BLaER1 treated with 17β-estradiol and CSF1 and Interleukin-3, amounts not matched to agents 10 nM and 100 nM (cell line): ENCODE measurements around the gene ST6GALNAC3.
"Not testable (repeated sequence)": the region's sequence is repeated elsewhere in the genome, so short reads cannot be mapped to it uniquely, and the experiment has no call there.

Experiments
- H3K27ac ChIP-seq, 11 experiments: shearing (Covaris generic); formaldehyde crosslinking; 2 replicates each; pipeline ENCODE4 v1.8.1; 2022
- H3K27me3 ChIP-seq, 11 experiments: shearing (Covaris generic); formaldehyde crosslinking; 2 replicates each; pipeline ENCODE4 v1.8.1; 2022
- H3K36me3 ChIP-seq, 11 experiments: shearing (Covaris generic); formaldehyde crosslinking; 2 replicates each; pipeline ENCODE4 v1.8.1; 2022
- H3K4me1 ChIP-seq, 10 experiments: shearing (Covaris generic); formaldehyde crosslinking; 2 replicates each; pipeline ENCODE4 v1.8.1; 2022
- H3K4me2 ChIP-seq, 11 experiments: shearing (Covaris generic); formaldehyde crosslinking; 2 replicates each; pipeline ENCODE4 v1.8.1; 2022
- H3K4me3 ChIP-seq, 10 experiments: shearing (Covaris generic); formaldehyde crosslinking; 2 replicates each; pipeline ENCODE4 v1.8.1; 2022
- H3K9ac ChIP-seq, 11 experiments: shearing (Covaris generic); formaldehyde crosslinking; 2 replicates each; pipeline ENCODE4 v1.8.1; 2022
- H3K9me3 ChIP-seq, 11 experiments: shearing (Covaris generic); formaldehyde crosslinking; replicated peaks in 1 of 11; 2 replicates each; pipeline ENCODE4 v1.8.1; 2022
- H4K20me1 ChIP-seq, 11 experiments: shearing (Covaris generic); formaldehyde crosslinking; 2 replicates each; pipeline ENCODE4 v1.8.1; 2022
- Cebpa-rat ChIP-seq, 11 experiments: shearing (Covaris generic); IDR thresholded peaks; 2 replicates each; pipeline ENCODE4 v1.8.1; 2022

ST6GALNAC3 gene

GRCh38 chr1:76103034-76103433 is 28.5 kb downstream of the ST6GALNAC3 start:
- H3K9ac ChIP-seq: no peak overlapping the region
- H3K27ac ChIP-seq: no peak overlapping the region
- TF ChIP-seq Cebpa-rat (IDR thresholded peaks at IDR 0.05): no peak

GRCh38 chr1:76105372-76105771 is 30.8 kb downstream of the ST6GALNAC3 start:
- Histone ChIP-seq H4K20me1 (peaks cover 0 to 66% (median 2%) of the 10 kb centered on the region in 11 experiments; a peak in 10 of 22 replicates), H3K9ac (no peak overlapping the region), H3K4me2 (peak overlapping the region in 6 of 11 experiments; percentile 16 to 46 (median 28); a peak in 8 of 22 replicates), H3K27ac (no peak overlapping the region), H3K9me3 (0 out of 22 replicates have a peak, but pooled peaks cover 0 to 8% (median 0%) of the 10 kb centered on the region in 11 experiments), H3K36me3 (peaks cover 0 to 25% (median 0%) of the 10 kb centered on the region in 11 experiments; a peak in 6 of 22 replicates), H3K27me3 (no peaks in the 10 kb centered on the region), H3K4me3 (no peak overlapping the region), H3K4me1 (peaks cover 6 to 30% (median 25%) of the 10 kb centered on the region in 10 experiments; a peak in 16 of 20 replicates)
- TF ChIP-seq Cebpa-rat (IDR thresholded peaks at IDR 0.05): no peak

More at GRCh38 chr1:76103034-76103433, 28.5 kb downstream of the ST6GALNAC3 start:
- peaks cover 0 to 30% (median 25%) of the 10 kb centered on the region in 10 experiments; a peak in 16 of 20 replicates for H3K4me1 ChIP-seq
- no peak overlapping the region for H3K4me3 ChIP-seq
- H3K27me3 ChIP-seq: no peaks in the 10 kb centered on the region
- peaks cover 0 to 55% (median 0%) of the 10 kb centered on the region in 11 experiments; a peak in 11 of 22 replicates for H4K20me1 ChIP-seq
- H3K36me3 ChIP-seq: peaks cover 0 to 20% (median 0%) of the 10 kb centered on the region in 11 experiments; a peak in 6 of 22 replicates
- H3K4me2 ChIP-seq: peak overlapping the region in 7 of 11 experiments; percentile 13 to 46 (median 27); a peak in 6 of 22 replicates
- H3K9me3 ChIP-seq: 0 out of 22 replicates have a peak, but pooled peaks cover 0 to 7% (median 0%) of the 10 kb centered on the region in 11 experiments

GRCh38 chr1:76106251-76106650 is 31.7 kb downstream of the ST6GALNAC3 start:
- peaks cover 0 to 14% (median 0%) of the 10 kb centered on the region in 11 experiments; a peak in 1 of 22 replicates for H3K9me3 ChIP-seq

GRCh38 chr1:76106719-76107235 is 32.2 kb downstream of the ST6GALNAC3 start:
- no peak overlapping the region for H3K27ac ChIP-seq
- H3K9ac ChIP-seq: no peak overlapping the region

More at GRCh38 chr1:76106251-76106650, 31.7 kb downstream of the ST6GALNAC3 start:
- Histone ChIP-seq H3K27me3 (no peaks in the 10 kb centered on the region), H3K36me3 (peaks cover 0 to 25% (median 0%) of the 10 kb centered on the region in 11 experiments; a peak in 6 of 22 replicates), H3K4me3 (no peak overlapping the region), H4K20me1 (peaks cover 0 to 61% (median 2%) of the 10 kb centered on the region in 11 experiments; a peak in 9 of 22 replicates), H3K9ac (no peak overlapping the region), H3K27ac (no peak overlapping the region), H3K4me1 (peaks cover 7 to 30% (median 25%) of the 10 kb centered on the region in 10 experiments; a peak in 16 of 20 replicates), H3K4me2 (no peak overlapping the region)
- TF ChIP-seq Cebpa-rat (IDR thresholded peaks at IDR 0.05): no peak

GRCh38 chr1:76109404-76109803 is 34.9 kb downstream of the ST6GALNAC3 start:
- Histone ChIP-seq H3K4me2 (no peak overlapping the region), H3K4me1 (peaks cover 7 to 13% (median 11%) of the 10 kb centered on the region in 10 experiments; a peak in 16 of 20 replicates), H3K4me3 (no peak overlapping the region), H3K27ac (no peak overlapping the region), H3K9me3 (peaks cover 0 to 15% (median 8%) of the 10 kb centered on the region in 11 experiments; a peak in 11 of 22 replicates), H3K27me3 (no peaks in the 10 kb centered on the region), H3K36me3 (peaks cover 0 to 25% (median 0%) of the 10 kb centered on the region in 11 experiments; a peak in 6 of 22 replicates), H3K9ac (no peak overlapping the region), H4K20me1 (peaks cover 0 to 35% (median 2%) of the 10 kb centered on the region in 11 experiments; a peak in 9 of 22 replicates)
- no peak for TF ChIP-seq Cebpa-rat (IDR thresholded peaks at IDR 0.05)

More at GRCh38 chr1:76106719-76107235, 32.2 kb downstream of the ST6GALNAC3 start:
- peaks cover 0 to 14% (median 0%) of the 10 kb centered on the region in 11 experiments; a peak in 3 of 22 replicates for H3K9me3 ChIP-seq
- H3K4me2 ChIP-seq: no peak overlapping the region
- no peaks in the 10 kb centered on the region for H3K27me3 ChIP-seq
- no peak for TF ChIP-seq Cebpa-rat (IDR thresholded peaks at IDR 0.05)
- peaks cover 0 to 59% (median 2%) of the 10 kb centered on the region in 11 experiments; a peak in 9 of 22 replicates for H4K20me1 ChIP-seq
- peaks cover 0 to 25% (median 0%) of the 10 kb centered on the region in 11 experiments; a peak in 6 of 22 replicates for H3K36me3 ChIP-seq
- H3K4me3 ChIP-seq: no peak overlapping the region
- peaks cover 7 to 30% (median 25%) of the 10 kb centered on the region in 10 experiments; a peak in 16 of 20 replicates for H3K4me1 ChIP-seq

GRCh38 chr1:76109901-76110560 is 35.5 kb downstream of the ST6GALNAC3 start:
- Histone ChIP-seq H3K27ac (no peak overlapping the region), H3K9me3 (peaks cover 0 to 15% (median 8%) of the 10 kb centered on the region in 11 experiments; a peak in 11 of 22 replicates), H4K20me1 (peaks cover 0 to 32% (median 6%) of the 10 kb centered on the region in 11 experiments; a peak in 9 of 22 replicates), H3K36me3 (peaks cover 0 to 25% (median 0%) of the 10 kb centered on the region in 11 experiments; a peak in 6 of 22 replicates), H3K4me2 (no peak overlapping the region), H3K4me3 (no peak overlapping the region), H3K9ac (no peak overlapping the region), H3K4me1 (peaks cover 4 to 8% (median 5%) of the 10 kb centered on the region in 10 experiments; a peak in 15 of 20 replicates), H3K27me3 (no peaks in the 10 kb centered on the region)
- no peak for TF ChIP-seq Cebpa-rat (IDR thresholded peaks at IDR 0.05)

- H3K27me3 ChIP-seq: no peaks in the 10 kb centered on the region
- no peak overlapping the region for H3K4me2 ChIP-seq
- peaks cover 0 to 8% (median 0%) of the 10 kb centered on the region in 10 experiments; a peak in 1 of 20 replicates for H3K4me1 ChIP-seq
- H3K36me3 ChIP-seq: peaks cover 0 to 25% (median 0%) of the 10 kb centered on the region in 11 experiments; a peak in 6 of 22 replicates
- peaks cover 0 to 35% (median 7%) of the 10 kb centered on the region in 11 experiments; a peak in 8 of 22 replicates for H4K20me1 ChIP-seq
- H3K27ac ChIP-seq: no peak overlapping the region
- peaks cover 0 to 15% (median 8%) of the 10 kb centered on the region in 11 experiments; a peak in 11 of 22 replicates for H3K9me3 ChIP-seq
- no peak overlapping the region for H3K9ac ChIP-seq
- no peak overlapping the region for H3K4me3 ChIP-seq
- no peak for TF ChIP-seq Cebpa-rat (IDR thresholded peaks at IDR 0.05)
Observed at GRCh38 chr1:76110666-76111065, 36.1 kb downstream of the ST6GALNAC3 start.

- H3K9ac ChIP-seq, H3K27me3 ChIP-seq, H3K4me3 ChIP-seq: not testable (repeated sequence)
Observed at GRCh38 chr1:76112321-76112720, 37.8 kb downstream of the ST6GALNAC3 start.

More at GRCh38 chr1:76112321-76112720, 37.8 kb downstream of the ST6GALNAC3 start:
- H3K27ac ChIP-seq, H3K4me2 ChIP-seq, H3K4me1 ChIP-seq: not testable (repeated sequence)
- peaks cover 0 to 39% (median 15%) of the 10 kb centered on the region in 11 experiments; a peak in 12 of 22 replicates for H4K20me1 ChIP-seq
- peaks cover 0 to 15% (median 8%) of the 10 kb centered on the region in 11 experiments; a peak in 11 of 22 replicates for H3K9me3 ChIP-seq
- peaks cover 0 to 12% (median 0%) of the 10 kb centered on the region in 11 experiments; a peak in 1 of 22 replicates for H3K36me3 ChIP-seq
